ENCODE results near the gene TMEM115.

TMEM115 gene

DNA sequence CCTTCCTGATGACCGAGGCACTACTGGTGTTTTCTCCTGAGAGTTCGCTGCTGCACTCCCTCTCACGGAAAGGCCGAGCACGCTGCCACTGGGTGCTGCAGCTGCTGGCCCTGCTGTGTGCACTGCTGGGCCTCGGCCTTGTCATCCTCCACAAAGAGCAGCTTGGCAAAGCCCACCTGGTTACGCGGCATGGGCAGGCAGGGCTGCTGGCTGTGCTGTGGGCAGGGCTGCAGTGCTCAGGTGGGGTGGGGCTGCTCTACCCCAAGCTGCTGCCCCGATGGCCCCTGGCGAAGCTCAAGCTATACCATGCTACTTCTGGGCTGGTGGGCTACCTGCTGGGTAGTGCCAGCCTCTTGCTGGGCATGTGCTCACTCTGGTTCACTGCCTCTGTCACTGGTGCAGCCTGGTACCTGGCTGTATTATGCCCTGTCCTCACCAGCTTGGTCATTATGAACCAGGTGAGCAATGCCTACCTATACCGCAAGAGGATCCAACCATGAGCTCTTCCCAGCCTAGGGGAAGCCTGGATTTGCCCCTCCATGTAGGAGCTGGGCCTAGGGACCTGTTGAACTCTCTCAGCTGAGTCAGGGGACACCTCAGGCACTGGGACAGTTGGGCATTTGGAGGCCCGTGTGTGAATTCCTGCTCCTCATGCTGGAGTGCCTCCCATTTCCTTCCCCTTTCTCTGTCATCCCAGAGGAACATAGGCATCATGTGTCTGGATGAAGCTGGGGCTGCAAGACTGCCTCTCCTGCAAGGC is 5.9 kb downstream of the TMEM115 start:
- no peak for DNase-seq (ENCODE audit: low read depth in 1 of 2, low spot score in 1 of 2)

DNA sequence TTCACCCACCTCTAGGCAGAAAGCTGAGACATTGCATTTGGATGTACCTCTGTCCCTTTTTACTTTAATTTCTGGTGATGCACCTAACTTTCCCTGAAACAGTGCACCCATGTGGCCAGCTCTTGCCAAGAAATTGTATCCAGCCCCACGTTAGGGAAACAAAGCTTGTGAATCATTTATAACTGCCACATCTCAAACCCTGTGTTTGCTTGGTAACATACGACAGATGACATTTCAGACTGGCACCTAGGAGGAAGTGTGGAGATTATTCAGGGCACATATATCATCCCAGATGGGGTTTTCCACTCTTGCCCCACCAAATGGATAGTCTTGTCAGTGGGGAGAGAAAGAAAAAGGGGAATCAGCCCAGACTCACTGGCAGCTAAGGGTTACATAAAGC is 6.5 kb downstream of the TMEM115 start:
- DNase-seq (ENCODE audit: low read depth in 1 of 2, low spot score in 1 of 2), result no peak

DNA sequence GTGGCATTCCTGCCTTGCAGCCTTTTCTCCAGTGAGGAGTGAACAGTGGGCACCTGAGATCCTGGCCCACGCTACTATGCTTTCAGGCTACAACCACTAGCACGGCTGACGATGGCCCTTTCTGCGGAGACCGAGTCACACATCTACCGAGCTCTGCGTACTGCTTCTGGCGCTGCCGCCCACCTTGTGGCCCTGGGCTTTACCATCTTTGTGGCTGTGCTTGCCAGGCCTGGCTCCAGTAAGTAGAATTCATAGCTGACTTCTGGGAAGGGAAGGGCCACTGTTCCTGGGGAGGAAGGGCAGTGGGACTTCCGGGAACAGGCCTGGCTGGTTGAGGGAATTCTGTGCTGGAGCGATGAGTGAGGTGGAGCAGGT is 8.0 kb downstream of the TMEM115 start:
- DNase-seq (ENCODE audit: low read depth in 1 of 2, low spot score in 1 of 2), result no peak

DNA sequence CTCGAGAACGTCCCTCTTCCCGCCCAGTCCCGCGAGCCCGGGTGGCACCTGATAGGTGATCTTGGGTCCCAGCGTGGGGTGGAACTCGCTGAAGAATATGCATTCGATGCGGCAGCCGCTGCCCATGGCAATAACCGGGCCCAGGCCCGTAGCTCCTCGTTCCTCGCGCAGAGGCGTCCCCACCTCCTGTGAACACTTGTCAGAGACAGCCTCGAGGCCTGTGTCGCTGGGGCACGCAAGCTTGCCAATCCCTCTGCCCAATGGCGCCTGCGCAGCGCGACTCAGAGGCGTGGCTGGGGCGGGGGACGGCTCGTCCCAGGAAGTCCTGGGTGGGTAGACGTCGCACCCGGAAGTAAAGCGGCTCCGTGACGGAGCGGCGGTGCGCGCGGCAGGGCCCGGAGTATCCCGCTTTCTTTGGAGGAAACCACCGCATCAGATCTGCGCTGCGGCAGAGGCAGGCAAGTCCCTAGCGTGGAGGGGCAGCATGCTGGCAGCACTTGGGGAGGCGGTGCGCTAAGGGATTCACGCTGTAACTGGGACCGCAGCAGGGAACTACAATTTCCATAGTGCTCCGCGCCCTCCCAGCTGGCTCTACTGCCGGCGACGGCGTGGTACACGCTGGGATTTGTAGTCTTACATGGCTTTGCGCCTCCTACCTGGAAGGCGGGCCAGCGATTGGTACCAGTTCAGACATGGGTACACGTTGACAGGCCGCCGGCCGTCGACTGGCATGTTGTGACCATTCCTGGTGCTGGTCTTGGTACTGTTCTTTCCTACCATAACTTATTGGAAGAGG is 8.6 kb downstream of the TMEM115 start, which contains the start of the genes CYB561D2 and NPRL2:
Gene CYB561D2, plus strand, starts transcription at position 336 of the 796 bp plus-strand sequence. CDS start 572 bp downstream, outside the sequence.
Gene NPRL2, minus strand, starts transcription at position 249 of the 796 bp plus-strand sequence. Its CDS starts 123 bp downstream, at position 126.
- DNase-seq (ENCODE audit: low read depth in 1 of 2, low spot score in 1 of 2), result peak; percentile 98

DNA sequence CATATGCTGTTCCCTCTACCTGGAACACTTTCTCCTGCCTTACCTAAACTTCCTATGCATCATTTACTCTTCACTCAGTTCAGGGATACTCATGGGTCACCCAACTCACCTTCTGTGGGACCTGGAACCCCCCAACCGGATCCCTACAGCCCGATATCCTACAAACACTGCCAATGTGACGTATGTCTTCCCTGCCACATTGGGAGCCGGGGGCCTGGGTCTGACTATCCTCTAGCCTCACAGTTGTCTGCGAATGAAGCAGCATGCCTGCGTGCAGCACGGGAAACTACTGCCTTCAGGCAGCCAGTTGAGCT is 9.2 kb downstream of the TMEM115 start:
- DNase-seq (ENCODE audit: low read depth in 1 of 2, low spot score in 1 of 2), result no peak

DNA sequence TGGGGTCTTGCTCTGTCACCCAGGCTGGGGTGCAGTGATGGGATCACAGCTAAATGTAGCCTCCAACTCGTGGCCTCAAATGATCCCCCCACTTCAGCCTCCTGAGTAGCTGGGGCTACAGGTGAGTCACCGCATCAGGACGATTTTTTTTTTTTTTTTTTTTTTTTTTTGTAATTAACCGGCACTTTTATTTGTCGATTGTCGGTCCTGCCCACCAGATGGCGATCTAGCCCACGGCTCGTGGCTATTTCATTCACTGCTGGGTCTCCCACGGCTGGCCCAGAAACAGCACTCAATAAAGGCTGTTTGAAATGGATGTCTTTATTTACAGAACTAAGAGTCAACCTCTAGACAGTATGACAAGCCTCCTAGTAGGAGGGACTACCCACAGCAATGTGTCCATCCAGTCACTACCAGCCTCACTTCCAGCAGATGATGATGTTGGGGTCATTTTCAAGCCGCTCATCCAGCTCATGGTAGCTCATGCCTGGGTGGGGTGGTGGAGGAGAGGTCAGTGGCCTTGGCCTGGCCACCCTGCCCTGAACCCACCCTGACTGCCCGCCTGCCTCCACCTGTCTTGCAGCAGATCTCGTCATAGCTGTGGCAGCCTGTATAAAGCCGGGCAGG is 12.0 kb downstream of the TMEM115 start:
- peak; percentile 47 to 65 for DNase-seq (ENCODE audit: low read depth in 1 of 2, low spot score in 1 of 2)

DNA sequence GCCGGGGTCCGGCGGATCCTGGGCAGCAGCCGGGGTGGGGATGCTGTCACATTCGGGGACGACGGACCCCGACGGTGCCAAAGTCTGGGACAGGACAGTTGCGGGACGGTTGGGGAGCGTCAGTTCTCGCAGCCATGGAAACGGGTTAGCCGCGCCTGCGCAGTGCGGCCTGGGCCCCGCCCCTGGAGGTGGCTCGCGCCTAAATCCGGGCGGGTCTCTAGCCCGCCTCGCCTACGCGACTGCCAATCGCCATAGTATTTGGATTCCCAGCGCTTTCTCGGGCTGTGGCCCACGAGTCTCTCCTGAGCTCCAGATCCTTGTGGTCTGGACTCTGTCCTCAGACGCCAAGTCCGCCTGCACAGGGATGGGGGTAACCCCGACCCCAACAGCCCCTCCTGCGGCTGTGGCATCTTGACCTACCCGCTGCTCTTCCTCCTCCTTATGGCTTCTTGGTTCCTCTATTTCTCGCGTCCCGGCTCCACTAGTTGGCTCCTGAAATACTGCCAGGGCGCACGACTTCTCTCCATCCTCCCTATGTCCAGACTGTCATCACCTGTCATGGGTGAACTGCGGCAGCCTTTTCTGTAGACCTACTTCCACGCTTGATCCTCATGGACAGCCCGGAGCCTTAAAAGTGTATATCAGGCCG is 13.6 kb downstream of the TMEM115 start, which contains the start of gene ZMYND10:
Gene ZMYND10, minus strand, starts transcription at position 147 of the 649 bp plus-strand sequence. CDS start 153 bp downstream, outside the sequence.
- DNase-seq (ENCODE audit: low read depth in 1 of 2, low spot score in 1 of 2), result peak; percentile 52 to 57

DNA sequence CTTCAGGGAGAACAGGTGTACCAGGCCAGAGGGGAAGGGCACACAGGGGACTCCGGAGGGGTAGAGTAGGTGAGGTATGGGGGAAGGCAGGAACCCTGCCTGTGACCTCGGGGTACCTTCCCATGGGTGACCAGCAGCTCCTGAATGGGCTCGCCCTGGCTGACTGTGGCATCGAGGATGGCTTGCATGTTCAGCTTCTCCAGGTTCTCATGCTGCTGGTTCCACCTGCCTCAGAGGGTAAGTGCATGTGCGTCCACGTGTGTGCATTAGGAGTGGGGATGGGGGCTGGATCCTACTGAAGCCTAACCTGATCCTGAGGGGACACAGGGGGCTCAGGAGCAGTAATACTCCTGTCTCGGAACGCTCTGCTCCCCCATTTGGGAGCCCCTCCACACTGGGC is 14.3 kb downstream of the TMEM115 start:
- DNase-seq (ENCODE audit: low read depth in 1 of 2, low spot score in 1 of 2), result no peak

DNA sequence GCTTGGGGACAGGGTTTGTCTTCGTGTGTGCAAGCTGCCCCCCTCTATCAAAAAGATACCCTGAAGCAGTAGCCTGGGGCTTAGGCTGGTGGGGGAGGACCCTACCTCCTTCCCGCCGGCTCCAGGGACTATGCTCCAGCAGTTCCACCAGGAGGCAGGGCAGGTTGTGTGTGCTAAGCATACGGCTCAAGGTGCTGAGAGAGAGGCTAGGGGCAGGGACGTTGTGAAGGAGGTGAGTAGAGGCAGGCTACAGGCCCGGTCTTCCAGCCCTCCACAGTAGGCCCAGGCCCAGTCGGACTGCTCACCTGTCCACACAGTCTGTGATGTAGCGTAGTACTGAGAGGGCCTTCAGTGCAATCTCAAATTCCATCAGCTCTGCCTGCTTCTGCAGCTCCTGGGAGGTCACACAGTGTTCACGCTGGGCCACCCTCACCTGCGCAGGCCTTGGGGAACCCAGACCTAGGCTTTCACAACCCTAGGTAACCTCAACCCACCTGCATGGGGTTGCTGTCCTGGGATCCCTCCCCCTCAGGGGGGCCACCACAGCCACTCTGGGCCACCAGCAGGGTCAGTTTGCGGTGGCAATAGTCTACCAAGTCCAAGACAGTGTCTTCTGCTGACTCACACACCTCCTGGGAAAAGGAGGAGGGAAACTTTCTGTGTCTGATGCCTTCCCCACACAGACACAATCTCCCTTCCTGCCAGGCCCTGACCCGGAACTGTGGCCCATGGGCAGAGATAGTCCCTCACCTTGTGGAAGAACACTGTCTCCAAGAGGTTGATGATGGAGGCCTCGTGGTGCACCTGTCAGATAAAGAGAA is 16.3 kb downstream of the TMEM115 start:
- no peak for DNase-seq (ENCODE audit: low read depth in 1 of 2, low spot score in 1 of 2)

DNA sequence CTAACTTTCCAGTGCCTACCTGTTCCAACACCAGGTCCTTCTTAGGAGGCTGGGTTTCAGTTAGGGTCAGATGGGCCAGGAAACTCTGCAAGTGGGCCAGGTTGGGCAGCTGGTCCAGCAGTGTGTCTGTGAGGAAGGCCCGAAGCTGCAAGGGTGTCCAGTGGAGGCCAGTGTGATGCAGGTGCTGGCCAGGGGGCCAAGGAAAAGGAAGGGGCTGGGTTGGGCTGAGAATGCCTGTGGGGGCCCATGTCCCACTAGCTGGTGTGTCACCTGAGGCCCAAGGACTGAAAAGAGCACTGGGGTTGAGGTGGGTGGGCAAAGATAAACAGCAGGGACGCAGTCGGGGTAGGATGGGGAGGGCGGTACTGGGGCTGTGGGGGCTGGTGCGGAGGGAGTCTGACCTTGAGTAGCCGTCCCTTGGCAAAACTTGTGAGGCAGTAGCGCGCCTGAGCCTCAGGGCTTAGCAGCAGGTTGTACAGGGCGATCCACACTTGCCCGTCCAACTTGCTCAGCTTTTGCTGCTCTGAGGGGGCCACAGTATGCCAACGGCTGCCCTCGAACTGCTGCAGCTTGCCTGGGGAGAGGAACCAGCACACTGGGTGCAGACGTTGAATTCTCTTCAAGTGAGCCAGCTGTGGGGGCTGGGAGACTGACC is 17.2 kb downstream of the TMEM115 start:
- no peak for DNase-seq (ENCODE audit: low read depth in 1 of 2, low spot score in 1 of 2)

DNA sequence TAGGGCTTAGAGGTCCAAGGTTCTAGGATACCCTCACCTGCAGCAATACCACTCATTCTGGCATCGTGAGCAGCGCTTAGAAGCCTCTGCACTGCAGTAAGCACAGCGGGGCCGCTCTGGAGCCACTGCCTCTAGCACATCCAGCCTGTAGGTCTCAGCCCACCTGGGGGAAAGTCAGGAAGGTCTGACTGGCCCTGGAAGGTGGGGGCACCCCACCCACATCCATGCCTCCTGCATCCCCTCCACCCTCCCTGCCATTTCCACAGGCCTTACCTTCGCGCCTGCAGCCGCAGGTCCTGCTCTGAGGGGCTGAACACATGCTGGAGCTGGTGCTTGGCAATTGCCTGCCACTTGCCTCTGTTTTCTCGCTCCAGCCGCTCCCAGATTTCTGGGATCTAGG is 17.8 kb downstream of the TMEM115 start:
- DNase-seq (ENCODE audit: low read depth in 1 of 2, low spot score in 1 of 2), result no peak

DNA sequence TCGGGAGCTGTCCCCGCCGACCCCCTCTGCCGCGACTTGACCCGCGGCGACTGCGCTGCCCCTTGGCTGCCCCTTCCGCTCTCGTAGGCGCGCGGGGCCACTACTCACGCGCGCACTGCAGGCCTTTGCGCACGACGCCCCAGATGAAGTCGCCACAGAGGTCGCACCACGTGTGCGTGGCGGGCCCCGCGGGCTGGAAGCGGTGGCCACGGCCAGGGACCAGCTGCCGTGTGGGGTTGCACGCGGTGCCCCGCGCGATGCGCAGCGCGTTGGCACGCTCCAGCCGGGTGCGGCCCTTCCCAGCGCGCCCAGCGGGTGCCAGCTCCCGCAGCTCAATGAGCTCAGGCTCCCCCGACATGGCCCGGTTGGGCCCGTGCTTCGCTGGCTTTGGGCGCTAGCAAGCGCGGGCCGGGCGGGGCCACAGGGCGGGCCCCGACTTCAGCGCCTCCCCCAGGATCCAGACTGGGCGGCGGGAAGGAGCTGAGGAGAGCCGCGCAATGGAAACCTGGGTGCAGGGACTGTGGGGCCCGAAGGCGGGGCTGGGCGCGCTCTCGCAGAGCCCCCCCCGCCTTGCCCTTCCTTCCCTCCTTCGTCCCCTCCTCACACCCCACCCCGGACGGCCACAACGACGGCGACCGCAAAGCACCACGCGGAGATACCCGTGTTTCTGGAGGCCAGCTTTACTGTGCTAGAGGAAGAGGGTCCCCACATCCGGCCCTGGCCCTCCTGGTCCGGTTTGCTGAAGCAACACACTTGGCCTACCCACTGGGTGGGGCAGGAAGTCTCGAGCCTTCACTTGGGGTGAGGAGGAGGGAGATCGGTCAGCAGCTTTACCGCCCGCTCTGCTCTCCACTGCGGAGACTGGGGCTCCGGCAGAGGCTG is 18.6 kb downstream of the TMEM115 start, which contains the start of gene RASSF1:
Gene RASSF1, minus strand, starts transcription at position 389 of the 882 bp plus-strand sequence. Its CDS starts 31 bp downstream, at position 358.
- DNase-seq (ENCODE audit: low read depth in 1 of 2, low spot score in 1 of 2), result peak in 1 of 2 donors; percentile 36

DNA sequence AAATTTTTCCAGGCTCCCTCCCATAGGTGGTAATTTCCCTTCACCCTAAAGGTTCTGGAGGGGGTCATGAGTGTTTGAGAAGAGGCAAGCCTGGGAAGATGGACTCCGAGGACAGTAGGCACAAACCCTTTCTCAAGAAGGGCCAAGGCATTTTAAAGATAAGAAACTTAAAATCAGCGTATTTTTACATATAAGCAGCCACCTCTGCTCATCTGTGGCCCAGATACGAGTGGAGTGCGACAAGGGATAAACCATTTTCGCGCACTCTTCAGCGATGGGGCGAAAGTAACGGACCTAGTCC is 19.2 kb downstream of the TMEM115 start:
- DNase-seq (ENCODE audit: low read depth in 1 of 2, low spot score in 1 of 2), result no peak

DNA sequence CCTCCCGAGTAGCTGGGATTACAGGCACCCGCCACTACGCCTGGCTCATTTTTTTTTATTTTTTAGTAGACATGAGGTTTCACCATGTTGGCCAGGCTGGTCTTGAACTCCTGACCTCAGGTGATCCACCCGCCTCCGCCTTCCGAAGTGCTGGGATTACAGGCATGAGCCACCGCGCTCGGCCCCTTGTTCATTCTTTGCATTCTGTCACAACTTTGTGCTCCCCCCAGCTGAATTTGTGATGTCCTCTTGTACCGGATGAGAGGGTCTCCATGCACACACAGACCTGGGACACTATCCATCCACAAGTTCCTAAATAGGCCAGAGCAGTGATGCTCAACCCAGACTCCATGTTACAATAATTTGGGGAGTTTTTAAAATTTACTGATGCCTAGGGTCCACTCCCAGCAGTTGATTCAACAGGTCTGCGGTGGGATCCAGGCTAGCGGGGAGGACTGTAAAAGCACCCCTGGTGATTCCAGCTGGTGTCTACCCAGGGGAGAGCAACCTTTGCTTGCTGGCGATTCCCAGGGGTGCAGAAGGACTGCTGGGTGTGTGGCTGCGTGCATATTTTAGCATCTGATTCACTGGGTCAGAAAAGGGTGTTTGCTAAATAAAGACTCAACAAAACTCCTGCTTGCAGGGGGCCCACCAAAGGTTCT is 19.7 kb downstream of the TMEM115 start:
- DNase-seq (ENCODE audit: low read depth in 1 of 2, low spot score in 1 of 2), result no peak

DNA sequence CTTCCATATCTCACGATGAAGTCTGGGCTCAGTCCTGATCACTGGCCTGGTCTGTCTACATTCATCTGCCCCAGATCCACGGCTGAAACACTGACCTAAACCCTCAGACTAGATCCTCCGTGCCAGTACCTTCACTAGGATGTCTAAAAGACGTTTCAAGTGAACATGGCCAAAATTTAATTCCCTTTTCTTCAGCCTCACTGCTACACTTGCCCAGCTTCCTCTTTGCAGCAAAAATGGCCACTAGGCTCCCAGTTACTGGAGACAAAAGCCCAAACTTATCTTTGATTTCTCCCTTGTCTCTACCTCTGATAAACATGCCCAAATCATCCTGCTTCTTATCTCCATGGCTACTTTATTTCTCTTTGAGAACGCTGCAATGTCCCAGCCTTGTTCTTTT is 20.4 kb downstream of the TMEM115 start:
- no peak for DNase-seq (ENCODE audit: low read depth in 1 of 2, low spot score in 1 of 2)

DNA sequence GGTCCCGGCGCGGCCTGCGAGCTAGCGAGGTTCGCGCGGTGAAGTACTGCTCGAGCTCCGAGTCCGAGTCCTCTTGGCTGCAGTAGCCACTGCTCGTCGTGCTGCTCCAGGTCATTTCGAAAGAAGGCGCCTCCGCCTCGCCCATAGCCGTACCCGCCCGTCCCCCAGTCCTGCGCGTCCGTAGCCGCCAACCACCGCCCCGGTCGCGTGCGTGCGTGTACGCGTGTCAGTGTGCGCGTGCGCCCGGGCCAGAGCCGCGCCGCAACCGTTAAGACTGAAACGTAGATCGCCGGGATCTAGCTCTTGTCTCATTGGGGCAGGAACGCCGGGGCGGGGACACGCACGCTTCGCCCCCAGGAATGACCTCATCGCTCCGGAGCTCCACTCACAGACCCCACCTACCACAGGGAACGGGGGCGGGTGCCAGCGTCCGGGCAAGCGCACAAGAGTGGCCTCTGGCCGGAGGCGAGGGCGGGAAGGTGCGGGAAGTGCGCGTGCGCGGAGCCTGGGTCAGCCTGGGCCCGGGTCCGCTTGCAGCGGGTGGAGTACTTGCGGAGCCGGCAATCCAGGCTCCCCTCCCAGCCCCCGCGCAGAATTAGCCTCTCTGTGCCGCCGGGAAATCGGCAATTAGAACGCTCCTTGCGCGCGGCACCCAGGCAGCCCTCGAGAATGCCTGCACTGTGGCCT is 22.0 kb downstream of the TMEM115 start:
- DNase-seq (ENCODE audit: low read depth in 1 of 2, low spot score in 1 of 2), result peak; percentile 88 to 94

DNA sequence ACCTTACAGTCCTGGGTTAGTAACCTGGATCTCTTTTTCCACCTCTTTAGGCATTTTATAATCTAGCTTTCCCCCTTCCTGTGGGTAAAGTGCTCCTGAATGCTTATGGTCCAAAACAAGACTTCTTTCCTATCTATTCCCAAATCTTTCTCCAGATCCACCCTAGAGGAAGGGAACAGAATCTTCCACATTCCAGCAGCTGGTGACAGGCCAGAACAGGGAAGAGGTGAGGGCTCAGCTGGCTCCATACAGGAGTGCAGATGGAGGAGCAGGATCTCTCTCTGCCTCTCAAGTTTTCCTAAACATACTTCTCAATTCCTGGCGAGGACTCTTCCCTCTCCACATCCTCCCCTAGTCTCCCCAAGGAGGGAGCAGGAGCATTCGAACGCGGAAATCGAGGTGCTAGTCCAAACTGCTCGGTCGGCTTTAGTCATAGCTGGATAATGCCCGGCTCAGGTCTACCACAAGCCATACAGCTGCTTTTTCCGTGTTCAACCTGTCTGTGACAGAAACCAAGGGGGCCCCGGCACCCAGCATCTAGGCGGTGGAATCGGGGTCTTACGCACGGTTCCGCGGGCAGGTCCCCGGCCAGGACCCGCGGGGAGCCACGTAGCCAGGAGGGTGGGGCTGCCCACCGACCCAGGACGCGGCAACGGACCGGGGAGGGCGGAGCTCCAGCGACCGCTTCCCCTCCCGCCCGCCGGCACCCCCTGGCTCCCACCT is 22.7 kb downstream of the TMEM115 start:
- peak in 1 of 2 donors; percentile 40 for DNase-seq (ENCODE audit: low read depth in 1 of 2, low spot score in 1 of 2)

Measured in activated CD4-positive, alpha-beta T cell treated with anti-CD3 and anti-CD28 coated beads, Interleukin-2, amount 50 U/mL, for 24 hours (primary cell).